ENCODE data around the gene SPEM1. TPM values are rescaled to one million over a fixed set of nuclear protein-coding genes. Genes with fewer than 3 reads are reported as not detected.

The SPEM1 gene
- total RNA-seq, 1 donor from 2014 or later, result 0.23 TPM

DNA sequence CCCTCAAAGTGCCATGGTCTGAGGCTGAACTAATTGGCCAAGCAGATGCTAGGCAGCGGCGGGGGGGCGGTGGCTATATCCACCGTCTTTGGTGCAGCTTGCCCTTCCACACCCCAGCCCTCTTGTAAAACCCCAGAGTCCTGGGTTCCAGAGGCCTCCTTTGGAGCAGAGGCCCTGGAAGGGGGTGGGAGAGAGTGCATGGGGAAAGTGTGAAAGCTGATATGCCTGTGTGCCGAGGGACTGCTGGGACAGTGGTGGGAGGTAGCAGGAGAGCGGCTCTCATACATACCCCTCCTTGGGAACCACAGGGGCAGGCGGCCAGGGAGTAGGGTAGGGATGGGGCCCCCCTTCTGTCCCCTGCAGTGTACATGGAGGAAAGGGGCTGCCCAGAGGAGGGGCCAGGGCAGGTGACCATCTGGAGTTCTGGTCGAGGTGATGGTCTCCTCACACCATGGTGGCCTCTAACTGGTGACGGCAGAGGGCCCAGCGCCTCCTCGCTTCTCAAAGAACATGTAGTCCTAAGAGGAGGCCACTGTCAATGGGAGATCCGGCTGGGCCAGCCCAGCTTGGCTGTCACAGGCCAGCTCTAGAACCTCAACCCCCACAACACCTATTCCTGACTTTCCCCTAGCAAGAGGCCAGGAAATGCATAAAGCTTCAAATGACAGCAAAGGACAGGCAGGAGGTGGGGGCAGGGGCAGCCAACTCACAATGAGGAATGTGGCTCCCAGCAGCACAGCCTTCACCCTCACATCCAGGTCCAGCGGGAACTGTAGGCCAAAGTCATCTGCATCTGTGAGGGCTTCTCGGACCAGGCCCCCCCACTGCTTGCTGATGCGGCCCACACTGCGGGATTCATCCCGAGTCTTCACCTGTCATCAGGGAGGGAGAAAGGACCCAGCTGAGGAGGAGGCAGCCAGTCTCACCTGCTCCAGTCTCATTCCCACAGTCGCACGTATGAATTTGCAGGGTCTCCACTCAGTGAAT lies 29.9 kb upstream of the SPEM1 start:
- H3K4me3 Mint-ChIP-seq (ENCODE audit: unreplicated experiment), result peak overlapping the region; percentile 14

GRCh38 chr17:7391307-7391706 lies 28.8 kb upstream of the SPEM1 start:
- Mint-ChIP-seq H3K36me3 (ENCODE audit: low read depth, unreplicated experiment) (peaks cover 17% of the 10 kb centered on the region), H3K27me3 (ENCODE audit: low read depth, unreplicated experiment) (no peaks in the 10 kb centered on the region), H3K27ac (ENCODE audit: unreplicated experiment) (no peak overlapping the region), H3K9me3 (ENCODE audit: unreplicated experiment) (no peaks in the 10 kb centered on the region), H3K4me3 (ENCODE audit: unreplicated experiment) (peak overlapping the region; percentile 34), H3K4me1 (ENCODE audit: low read depth, unreplicated experiment) (peaks cover 5% of the 10 kb centered on the region)
- H3K27me3 ChIP-seq (ENCODE audit: insufficient read depth, low read length), result no peaks in the 10 kb centered on the region
- peaks cover 38% of the 10 kb centered on the region for H4K20me1 ChIP-seq (ENCODE audit: insufficient read depth, low read length)
- peaks cover 23% of the 10 kb centered on the region for H3K79me2 ChIP-seq (ENCODE audit: insufficient read depth, low read length)
- no peak overlapping the region for H3K4me3 ChIP-seq (ENCODE audit: insufficient read depth, low read depth, low read length)
- no peak overlapping the region for H3K9ac ChIP-seq (ENCODE audit: low read length)
- H3K36me3 ChIP-seq (ENCODE audit: insufficient read depth, low read length), result peaks cover 25% of the 10 kb centered on the region
- H3K4me2 ChIP-seq (ENCODE audit: low read length), result no peak overlapping the region
- H3K27ac ChIP-seq (ENCODE audit: low read depth, low read length), result no peak overlapping the region
- DNase-seq (ENCODE audit: low read depth) (no peak), FAIRE-seq (no peak)
- no peak overlapping the region for H2AFZ ChIP-seq (ENCODE audit: low read depth, low read length)
- H3K4me1 ChIP-seq (ENCODE audit: insufficient read depth, low read length), result peaks cover 13% of the 10 kb centered on the region
- no peaks in the 10 kb centered on the region for H3K9me3 ChIP-seq (ENCODE audit: insufficient read depth, low read depth, low read length)
- TF ChIP-seq CTCF (IDR thresholded peaks at IDR 0.05; ENCODE audit: insufficient read depth, low read depth, low read length), result no peak
- no peak for TF ChIP-seq EZH2 (IDR thresholded peaks at IDR 0.05; ENCODE audit: insufficient read depth, low read length)

More for the DNA sequence above, 29.9 kb upstream of the SPEM1 start:
- no peak overlapping the region for H3K27ac Mint-ChIP-seq (ENCODE audit: unreplicated experiment)
- no peaks in the 10 kb centered on the region for H3K9me3 Mint-ChIP-seq (ENCODE audit: unreplicated experiment)
- Histone ChIP-seq H3K4me2 (ENCODE audit: low read length) (no peak overlapping the region), H2AFZ (ENCODE audit: low read depth, low read length) (no peak overlapping the region), H3K27ac (ENCODE audit: low read depth, low read length) (no peak overlapping the region), H3K9ac (ENCODE audit: low read length) (no peak overlapping the region), H3K4me1 (ENCODE audit: insufficient read depth, low read length) (peaks cover 12% of the 10 kb centered on the region), H4K20me1 (ENCODE audit: insufficient read depth, low read length) (peaks cover 38% of the 10 kb centered on the region), H3K4me3 (ENCODE audit: insufficient read depth, low read depth, low read length) (no peak overlapping the region), H3K9me3 (ENCODE audit: insufficient read depth, low read depth, low read length) (no peaks in the 10 kb centered on the region), H3K36me3 (ENCODE audit: insufficient read depth, low read length) (peaks cover 25% of the 10 kb centered on the region), H3K27me3 (ENCODE audit: insufficient read depth, low read length) (no peaks in the 10 kb centered on the region), H3K79me2 (ENCODE audit: insufficient read depth, low read length) (peaks cover 23% of the 10 kb centered on the region)
- FAIRE-seq (no peak), DNase-seq (ENCODE audit: low read depth) (no peak)
- no peaks in the 10 kb centered on the region for H3K27me3 Mint-ChIP-seq (ENCODE audit: low read depth, unreplicated experiment)
- TF ChIP-seq CTCF (IDR thresholded peaks at IDR 0.05; ENCODE audit: insufficient read depth, low read depth, low read length), result no peak
- no peak for TF ChIP-seq EZH2 (IDR thresholded peaks at IDR 0.05; ENCODE audit: insufficient read depth, low read length)
- H3K36me3 Mint-ChIP-seq (ENCODE audit: low read depth, unreplicated experiment), result peaks cover 21% of the 10 kb centered on the region
- H3K4me1 Mint-ChIP-seq (ENCODE audit: low read depth, unreplicated experiment), result peaks cover 5% of the 10 kb centered on the region

Measured in astrocyte (in vitro differentiated cells and primary cell).